Measurements from ENCODE around the gene RPGRIP1L.
"Not testable (repeated sequence)": the region's sequence is repeated elsewhere in the genome, so short reads cannot be mapped to it uniquely, and the experiment has no call there.

The RPGRIP1L gene

GRCh38 chr16:53711390-53711789 is 7.7 kb upstream of the RPGRIP1L start:
- DNase-seq: no peak

- no peak for DNase-seq
These were observed 4.8 kb upstream of the RPGRIP1L start for GRCh38 chr16:53708490-53708889.

DNA sequence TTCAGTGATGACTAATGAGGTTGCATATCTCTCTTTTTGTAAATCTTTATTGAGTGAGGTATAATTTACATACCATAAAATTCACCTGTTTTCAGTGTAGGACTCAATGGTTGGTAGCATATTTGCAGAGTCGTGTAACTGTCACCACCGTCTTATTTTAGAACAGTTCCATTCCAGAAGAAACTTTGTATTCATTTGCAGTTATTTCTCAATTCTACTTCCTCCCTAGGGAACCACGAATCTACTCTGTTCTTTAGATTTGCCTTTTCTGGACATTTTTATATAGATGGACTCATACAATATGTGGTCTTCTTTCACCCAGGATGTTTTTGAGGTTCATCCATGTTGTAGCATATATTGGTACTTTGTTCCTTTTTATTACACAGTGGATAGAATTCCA is 4.0 kb upstream of the RPGRIP1L start:
- DNase-seq: no peak

DNA sequence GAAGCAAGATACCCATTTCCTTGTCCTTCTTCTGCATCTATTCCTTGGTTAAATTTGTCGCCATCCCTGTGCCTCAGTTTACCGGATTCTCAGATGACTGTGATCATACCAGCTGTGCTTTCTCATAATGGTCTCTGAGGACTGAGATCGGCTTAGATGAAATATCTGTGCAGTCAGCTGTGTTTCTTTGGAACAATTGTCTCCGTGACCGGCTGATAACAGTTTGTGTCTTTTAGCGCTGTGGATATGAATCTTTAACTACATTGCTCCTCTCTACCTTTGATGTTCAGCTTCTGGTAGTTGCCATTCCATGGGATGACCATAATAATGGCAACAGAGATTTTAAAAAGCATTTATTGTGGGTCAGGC is 770 bp upstream of the RPGRIP1L start:
- DNase-seq: no peak

- not testable (repeated sequence) for DNase-seq
These were observed 5.4 kb downstream of the RPGRIP1L start for GRCh38 chr16:53698271-53698670.

DNA sequence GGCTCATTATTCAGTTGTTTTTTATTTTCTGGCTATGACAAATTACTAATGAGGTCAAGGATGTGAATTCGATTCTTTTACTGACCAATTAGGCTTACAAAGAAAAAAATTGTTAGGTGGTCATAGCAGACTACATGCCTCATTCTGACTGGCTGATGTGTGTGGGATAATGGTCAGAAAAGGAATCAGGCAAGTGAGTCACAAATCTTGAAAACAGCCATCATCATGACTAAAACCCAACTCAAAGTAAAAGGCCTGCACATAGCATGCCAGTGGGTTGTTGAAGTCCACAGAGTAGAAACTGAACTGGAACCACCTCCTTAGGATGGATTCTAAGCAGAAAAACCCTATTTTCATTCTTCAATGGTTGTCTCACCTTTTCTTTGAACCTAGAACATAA is 8.6 kb downstream of the RPGRIP1L start:
- DNase-seq: no peak

GRCh38 chr16:53693320-53693719 is 10.3 kb downstream of the RPGRIP1L start:
- DNase-seq: no peak

- DNase-seq: no peak
These were observed 11.5 kb downstream of the RPGRIP1L start for GRCh38 chr16:53692146-53692545.

DNA sequence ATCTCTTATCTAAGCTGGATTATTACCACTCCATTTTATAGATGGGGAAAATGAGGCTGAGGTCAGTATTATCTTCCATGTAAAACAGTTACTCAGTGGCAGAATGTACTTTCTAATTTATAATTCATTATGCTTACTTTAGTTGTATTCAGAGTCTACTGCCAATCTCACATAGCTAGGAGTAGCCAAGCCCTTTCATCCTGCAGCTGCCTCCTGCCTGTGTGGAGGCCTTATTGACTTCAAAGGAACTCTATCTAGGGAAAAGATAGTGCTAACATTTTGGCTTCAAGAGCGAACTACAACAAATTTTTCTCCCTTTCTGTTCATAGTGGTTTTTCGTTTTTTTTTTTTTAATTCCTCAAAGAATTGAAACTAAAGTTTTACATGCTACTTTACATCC is 12.9 kb downstream of the RPGRIP1L start:
- no peak for DNase-seq

DNA sequence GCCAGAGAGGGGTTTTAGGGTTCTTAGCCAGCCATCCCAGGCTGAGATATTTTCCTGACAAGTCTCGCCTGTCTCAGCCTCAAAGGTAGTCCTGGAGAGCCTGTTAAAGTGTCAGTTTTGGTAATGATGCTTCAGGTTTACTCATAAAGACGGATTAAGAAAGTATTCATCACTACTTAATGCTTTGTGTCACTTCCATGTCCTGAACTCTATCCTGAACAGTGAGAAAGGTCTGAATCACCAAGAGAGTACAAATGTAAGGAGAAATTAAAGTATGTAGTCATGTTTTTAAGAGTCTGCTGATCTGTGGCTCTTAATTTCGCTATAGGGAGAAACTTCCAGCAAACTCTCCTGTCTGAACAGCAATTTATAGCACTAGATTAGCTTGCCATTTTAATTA is 14.0 kb downstream of the RPGRIP1L start:
- DNase-seq: no peak

DNA sequence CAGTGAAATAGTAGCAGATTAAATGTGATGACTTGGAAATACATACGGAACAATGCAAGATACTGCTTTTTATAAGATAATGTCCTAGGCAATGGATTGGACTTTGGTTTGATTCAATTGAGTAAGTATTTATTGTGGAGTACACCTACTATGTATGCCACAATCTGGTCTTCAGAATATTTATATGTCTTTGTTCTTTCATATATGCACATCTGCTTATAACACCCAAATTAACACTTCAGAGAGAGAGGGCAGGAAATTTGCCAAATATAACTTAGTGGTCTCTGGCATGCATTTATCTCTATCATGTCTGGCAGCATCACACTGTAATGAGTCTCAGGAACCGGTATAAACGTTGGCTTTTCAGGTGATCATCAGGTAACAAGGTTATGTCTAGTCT is 16.9 kb downstream of the RPGRIP1L start:
- DNase-seq: no peak

DNA sequence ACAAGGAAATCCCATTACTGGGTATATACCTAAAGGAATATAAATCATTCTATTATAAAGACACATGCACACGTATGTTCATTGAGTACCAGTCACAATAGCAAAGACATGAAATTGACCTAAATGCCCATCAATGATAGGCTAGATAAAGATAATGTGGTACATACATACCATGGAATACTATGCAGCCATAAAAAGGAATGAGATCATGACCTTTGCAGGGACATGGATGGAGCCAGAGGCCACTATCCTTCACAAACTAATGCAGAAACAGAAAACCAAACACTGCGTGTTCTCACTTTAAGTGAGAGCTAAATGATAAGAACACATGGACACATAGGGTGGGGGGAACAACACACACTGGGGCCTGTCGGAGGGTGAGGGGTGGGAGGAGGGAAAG is 18.3 kb downstream of the RPGRIP1L start:
- DNase-seq: not testable (repeated sequence)

DNA sequence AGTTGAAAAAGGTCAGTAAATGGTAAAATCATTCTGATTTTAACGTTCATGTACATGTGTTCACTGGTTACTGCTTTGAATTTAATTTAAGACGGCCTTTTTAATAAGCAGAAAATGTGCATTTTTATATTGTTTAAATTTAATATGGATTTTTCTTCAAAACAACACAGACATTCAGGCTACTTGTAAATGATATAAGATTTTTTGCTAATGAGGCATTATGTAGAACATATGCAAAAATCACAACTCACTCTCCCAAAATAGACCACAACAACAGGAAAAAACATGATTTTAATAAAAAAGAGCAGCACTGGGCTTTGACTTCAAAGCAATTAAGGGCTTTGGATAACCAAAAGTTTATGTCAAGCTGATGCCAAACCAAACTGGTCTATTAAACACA is 22.3 kb downstream of the RPGRIP1L start:
- no peak for DNase-seq

DNA sequence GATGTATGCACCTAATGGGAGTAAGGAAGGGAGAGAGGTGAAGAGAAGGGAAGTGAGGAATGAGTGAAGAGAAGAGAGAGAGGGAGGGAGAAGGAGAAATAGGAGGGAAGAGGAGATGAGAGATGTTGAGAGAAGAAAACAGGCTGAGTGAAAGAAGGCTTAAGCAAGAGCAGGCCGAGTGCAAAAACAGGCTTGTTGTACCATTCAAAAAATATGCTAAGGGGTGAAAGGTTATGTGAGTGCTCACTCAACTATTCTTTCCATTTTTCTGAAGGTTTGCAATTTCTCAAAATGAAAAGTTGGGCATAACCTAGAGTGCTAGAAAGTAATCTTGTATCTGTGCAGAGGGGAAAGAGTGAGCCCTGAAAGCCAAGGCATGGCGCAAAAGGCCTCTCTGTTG is 22.9 kb downstream of the RPGRIP1L start:
- DNase-seq: no peak

- no peak for DNase-seq
These were observed 24.8 kb downstream of the RPGRIP1L start for GRCh38 chr16:53678756-53679343.

- DNase-seq: no peak
These were observed 25.5 kb downstream of the RPGRIP1L start for GRCh38 chr16:53678155-53678554.

DNA sequence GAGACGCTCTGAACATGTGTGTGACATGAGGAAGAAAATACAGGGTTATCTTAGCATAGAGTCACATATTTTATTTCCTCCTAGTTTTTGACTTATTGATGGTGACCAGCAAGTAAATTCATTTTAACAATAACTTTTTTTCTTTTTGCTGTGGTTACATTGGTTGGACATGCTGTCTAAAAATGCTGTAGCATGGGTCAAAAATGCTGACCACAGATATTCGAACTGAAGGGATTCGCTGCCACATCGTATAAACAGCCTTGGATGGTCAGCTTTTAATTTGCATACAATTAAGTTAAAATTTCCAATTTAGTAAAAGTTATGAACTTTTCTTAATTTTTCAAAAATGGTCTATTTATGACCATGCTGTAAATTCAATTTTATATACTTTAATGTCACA is 30.5 kb downstream of the RPGRIP1L start:
- DNase-seq: no peak

DNA sequence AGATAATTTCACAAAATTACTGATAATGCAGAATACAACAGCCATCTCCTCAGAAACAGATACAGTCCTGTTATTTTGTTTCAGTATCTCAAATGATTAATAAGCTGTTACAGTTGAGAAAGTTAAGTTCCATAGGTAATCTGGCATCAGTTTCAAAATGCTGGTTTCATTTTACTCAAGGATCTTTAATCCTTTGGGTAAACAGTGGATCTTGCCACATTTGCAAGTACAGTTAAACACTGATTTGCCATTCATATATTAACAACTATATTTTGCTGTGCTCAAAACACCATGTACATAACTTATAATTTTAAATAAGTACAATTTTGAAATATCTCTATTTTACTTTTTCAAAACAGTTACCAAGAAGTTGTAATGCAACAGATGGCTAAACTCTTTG is 31.2 kb downstream of the RPGRIP1L start:
- no peak for DNase-seq

GRCh38 chr16:53668869-53669268 is 34.8 kb downstream of the RPGRIP1L start:
- no peak for DNase-seq

GRCh38 chr16:53666786-53667415 is 36.8 kb downstream of the RPGRIP1L start:
- no peak for DNase-seq

- no peak for DNase-seq
These were observed 38.8 kb downstream of the RPGRIP1L start for GRCh38 chr16:53664724-53665345.

DNA sequence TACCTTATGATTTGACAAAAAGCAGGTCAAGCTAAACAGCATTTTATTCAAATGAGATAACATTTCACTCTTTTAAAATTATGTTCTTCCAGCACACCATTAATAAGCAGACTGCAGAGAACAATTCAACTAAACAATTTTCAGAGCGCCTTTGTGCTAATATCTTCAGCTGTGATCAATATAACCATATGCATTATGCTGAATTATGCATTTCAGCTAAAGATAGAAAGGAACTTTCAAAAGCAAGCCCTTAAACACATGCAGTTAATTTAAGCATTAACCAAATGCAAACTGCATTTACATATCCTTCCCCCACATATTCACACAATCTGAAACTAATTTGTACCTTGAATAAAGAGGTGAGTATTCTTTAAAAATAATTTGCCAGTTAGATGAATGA is 41.6 kb downstream of the RPGRIP1L start:
- no peak for DNase-seq

GRCh38 chr16:53654946-53655345 is 48.7 kb downstream of the RPGRIP1L start:
- DNase-seq: no peak

GRCh38 chr16:53651357-53651756 is 52.3 kb downstream of the RPGRIP1L start:
- DNase-seq: no peak

- no peak for DNase-seq
These were observed 57.2 kb downstream of the RPGRIP1L start for GRCh38 chr16:53646506-53646905.
